ENCODE data around the gene EGLN3. TPM values are rescaled to one million over a fixed set of nuclear protein-coding genes. Genes with fewer than 3 reads are reported as not detected.

The EGLN3 gene
- total and polyA plus RNA-seq, 2 of the 13 experiments (the other 11 are each of a cell fraction or from before 2014, with no cell fraction given), result 0.18 to 27.3 TPM

DNA sequence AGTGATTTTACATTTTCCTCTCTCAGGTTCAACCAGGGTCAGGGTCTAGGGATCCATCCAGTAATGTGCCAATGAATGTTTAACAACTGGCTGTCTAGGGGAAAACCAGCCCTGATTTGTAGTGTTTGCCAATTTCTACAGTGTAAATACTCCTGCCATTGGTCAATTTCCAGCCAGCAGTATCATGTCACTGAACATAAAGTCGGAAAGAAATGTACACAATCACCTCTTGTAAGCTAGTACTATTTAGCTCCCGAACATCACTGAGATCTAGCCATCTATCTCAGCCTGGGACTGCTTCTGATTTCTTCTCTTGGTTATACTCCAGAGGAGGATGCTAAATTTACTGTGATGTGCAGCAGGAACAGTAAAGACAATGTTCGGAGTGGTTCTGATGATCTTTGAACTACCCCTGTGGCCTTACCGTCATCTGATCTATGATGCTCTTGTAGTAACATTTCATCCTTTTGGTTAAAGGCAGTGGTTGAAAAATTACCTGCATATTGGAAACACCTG, 36.7 kb upstream of the EGLN3 start (continued):
- TF ChIP-seq, protein P1, sequence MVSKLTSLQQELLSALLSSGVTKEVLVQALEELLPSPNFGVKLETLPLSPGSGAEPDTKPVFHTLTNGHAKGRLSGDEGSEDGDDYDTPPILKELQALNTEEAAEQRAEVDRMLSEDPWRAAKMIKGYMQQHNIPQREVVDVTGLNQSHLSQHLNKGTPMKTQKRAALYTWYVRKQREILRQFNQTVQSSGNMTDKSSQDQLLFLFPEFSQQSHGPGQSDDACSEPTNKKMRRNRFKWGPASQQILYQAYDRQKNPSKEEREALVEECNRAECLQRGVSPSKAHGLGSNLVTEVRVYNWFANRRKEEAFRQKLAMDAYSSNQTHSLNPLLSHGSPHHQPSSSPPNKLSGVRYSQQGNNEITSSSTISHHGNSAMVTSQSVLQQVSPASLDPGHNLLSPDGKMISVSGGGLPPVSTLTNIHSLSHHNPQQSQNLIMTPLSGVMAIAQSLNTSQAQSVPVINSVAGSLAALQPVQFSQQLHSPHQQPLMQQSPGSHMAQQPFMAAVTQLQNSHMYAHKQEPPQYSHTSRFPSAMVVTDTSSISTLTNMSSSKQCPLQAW (CRISPR knock-in tag; IDR thresholded peaks at IDR 0.05), result peak; percentile 64
- TF ChIP-seq ZZZ3 (CRISPR knock-in tag; IDR thresholded peaks at IDR 0.05; ENCODE audit: borderline replicate concordance) (no peak), U2AF1 (optimal IDR thresholded peaks at IDR 0.05; ENCODE audit: low read depth, low read length) (no peak), NFATC3 (CRISPR knock-in tag; IDR thresholded peaks at IDR 0.05) (no peak; the same call in 1 of the 2 replicates), ZBTB20 (CRISPR knock-in tag; IDR thresholded peaks at IDR 0.05; ENCODE audit: borderline replicate concordance, low read depth) (peak; percentile 49; the same call in 1 of the 2 replicates), IKZF1 (IDR thresholded peaks at IDR 0.05) (no peak), ZNF777 (CRISPR knock-in tag; IDR thresholded peaks at IDR 0.05) (no peak), MIER3 (CRISPR knock-in tag; IDR thresholded peaks at IDR 0.05; ENCODE audit: borderline replicate concordance) (peak; percentile 70; the same call in 1 of the 2 replicates), ZBTB3 (CRISPR knock-in tag; IDR thresholded peaks at IDR 0.05; ENCODE audit: borderline replicate concordance, low read depth) (no peak), ZNF431 (CRISPR knock-in tag; IDR thresholded peaks at IDR 0.05; ENCODE audit: borderline replicate concordance, low read depth) (peak; percentile 54; the same call in 1 of the 2 replicates), KLF6 (CRISPR knock-in tag; IDR thresholded peaks at IDR 0.05) (0 out of 2 replicates have a peak, but pooled peaks have one; percentile 22)
- TF ChIP-seq, protein P2, sequence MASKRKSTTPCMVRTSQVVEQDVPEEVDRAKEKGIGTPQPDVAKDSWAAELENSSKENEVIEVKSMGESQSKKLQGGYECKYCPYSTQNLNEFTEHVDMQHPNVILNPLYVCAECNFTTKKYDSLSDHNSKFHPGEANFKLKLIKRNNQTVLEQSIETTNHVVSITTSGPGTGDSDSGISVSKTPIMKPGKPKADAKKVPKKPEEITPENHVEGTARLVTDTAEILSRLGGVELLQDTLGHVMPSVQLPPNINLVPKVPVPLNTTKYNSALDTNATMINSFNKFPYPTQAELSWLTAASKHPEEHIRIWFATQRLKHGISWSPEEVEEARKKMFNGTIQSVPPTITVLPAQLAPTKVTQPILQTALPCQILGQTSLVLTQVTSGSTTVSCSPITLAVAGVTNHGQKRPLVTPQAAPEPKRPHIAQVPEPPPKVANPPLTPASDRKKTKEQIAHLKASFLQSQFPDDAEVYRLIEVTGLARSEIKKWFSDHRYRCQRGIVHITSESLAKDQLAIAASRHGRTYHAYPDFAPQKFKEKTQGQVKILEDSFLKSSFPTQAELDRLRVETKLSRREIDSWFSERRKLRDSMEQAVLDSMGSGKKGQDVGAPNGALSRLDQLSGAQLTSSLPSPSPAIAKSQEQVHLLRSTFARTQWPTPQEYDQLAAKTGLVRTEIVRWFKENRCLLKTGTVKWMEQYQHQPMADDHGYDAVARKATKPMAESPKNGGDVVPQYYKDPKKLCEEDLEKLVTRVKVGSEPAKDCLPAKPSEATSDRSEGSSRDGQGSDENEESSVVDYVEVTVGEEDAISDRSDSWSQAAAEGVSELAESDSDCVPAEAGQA (IDR thresholded peaks at IDR 0.05; ENCODE audit: low read depth), result no peak
- TF ChIP-seq, protein P2 (CRISPR knock-in tag; IDR thresholded peaks at IDR 0.05; ENCODE audit: borderline replicate concordance), result no peak
- TF ChIP-seq, protein P3, sequence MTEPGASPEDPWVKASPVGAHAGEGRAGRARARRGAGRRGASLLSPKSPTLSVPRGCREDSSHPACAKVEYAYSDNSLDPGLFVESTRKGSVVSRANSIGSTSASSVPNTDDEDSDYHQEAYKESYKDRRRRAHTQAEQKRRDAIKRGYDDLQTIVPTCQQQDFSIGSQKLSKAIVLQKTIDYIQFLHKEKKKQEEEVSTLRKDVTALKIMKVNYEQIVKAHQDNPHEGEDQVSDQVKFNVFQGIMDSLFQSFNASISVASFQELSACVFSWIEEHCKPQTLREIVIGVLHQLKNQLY (CRISPR knock-in tag; IDR thresholded peaks at IDR 0.05), result no peak
- TF ChIP-seq, protein P4, sequence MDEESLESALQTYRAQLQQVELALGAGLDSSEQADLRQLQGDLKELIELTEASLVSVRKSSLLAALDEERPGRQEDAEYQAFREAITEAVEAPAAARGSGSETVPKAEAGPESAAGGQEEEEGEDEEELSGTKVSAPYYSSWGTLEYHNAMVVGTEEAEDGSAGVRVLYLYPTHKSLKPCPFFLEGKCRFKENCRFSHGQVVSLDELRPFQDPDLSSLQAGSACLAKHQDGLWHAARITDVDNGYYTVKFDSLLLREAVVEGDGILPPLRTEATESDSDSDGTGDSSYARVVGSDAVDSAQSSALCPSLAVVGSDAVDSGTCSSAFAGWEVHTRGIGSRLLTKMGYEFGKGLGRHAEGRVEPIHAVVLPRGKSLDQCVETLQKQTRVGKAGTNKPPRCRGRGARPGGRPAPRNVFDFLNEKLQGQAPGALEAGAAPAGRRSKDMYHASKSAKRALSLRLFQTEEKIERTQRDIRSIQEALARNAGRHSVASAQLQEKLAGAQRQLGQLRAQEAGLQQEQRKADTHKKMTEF (CRISPR knock-in tag; IDR thresholded peaks at IDR 0.05), result peak; percentile 85
- TF ChIP-seq, protein P5, sequence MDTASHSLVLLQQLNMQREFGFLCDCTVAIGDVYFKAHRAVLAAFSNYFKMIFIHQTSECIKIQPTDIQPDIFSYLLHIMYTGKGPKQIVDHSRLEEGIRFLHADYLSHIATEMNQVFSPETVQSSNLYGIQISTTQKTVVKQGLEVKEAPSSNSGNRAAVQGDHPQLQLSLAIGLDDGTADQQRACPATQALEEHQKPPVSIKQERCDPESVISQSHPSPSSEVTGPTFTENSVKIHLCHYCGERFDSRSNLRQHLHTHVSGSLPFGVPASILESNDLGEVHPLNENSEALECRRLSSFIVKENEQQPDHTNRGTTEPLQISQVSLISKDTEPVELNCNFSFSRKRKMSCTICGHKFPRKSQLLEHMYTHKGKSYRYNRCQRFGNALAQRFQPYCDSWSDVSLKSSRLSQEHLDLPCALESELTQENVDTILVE (CRISPR knock-in tag; IDR thresholded peaks at IDR 0.05), result peak; percentile 67; the same call in 1 of the 2 replicates
- TF ChIP-seq, protein P6, sequence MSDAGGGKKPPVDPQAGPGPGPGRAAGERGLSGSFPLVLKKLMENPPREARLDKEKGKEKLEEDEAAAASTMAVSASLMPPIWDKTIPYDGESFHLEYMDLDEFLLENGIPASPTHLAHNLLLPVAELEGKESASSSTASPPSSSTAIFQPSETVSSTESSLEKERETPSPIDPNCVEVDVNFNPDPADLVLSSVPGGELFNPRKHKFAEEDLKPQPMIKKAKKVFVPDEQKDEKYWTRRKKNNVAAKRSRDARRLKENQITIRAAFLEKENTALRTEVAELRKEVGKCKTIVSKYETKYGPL (CRISPR knock-in tag; IDR thresholded peaks at IDR 0.05), result no peak
